ENCODE data around the gene CLTCL1. TPM values are rescaled to one million over a fixed set of nuclear protein-coding genes. Genes with fewer than 3 reads are reported as not detected.
"Not testable (repeated sequence)": the region's sequence is repeated elsewhere in the genome, so short reads cannot be mapped to it uniquely, and the experiment has no call there.

Gene CLTCL1
- total RNA-seq, 2 donors from 2014 or later: 12.1 to 26.2 TPM

DNA sequence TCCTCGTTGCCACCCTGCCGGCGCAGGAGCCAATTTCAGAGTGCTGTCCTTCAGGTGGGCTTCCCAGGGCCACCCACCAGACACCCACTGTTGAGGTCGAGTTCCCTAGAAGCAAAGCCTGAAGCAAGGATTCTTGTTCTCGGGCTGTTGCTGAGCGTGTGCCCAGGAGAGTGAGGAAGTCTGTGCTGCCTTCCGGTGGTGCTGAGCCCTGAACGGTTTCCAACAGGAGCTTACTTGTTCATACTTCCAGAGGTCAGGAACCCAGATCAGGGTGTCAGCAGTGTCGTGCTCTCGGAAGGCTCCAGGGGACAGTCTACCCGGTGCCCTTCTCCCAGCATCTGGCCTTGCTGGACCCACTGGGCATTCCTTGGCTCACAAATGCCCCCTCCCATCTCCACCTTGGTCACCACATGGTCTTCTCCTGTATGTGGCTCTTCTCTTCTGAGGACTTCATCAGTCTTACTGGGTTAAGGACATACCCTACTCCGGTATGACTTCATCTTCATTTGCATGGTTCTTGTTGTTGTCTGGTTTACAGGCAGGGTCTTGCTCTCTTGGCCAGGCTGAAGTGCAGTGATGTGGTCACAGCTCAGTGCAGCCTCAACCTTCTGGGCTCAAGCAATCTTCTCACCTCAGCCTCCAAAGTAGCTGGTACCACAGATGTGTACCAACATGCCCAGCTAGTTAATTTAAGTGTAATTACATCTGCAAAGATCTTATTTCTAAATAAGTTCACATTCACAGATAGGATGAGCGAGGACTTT is 124.2 kb downstream of the CLTCL1 start:
- Histone ChIP-seq H3K36me3 (no peaks in the 10 kb centered on the region), H3K4me1 (replicated peaks) (peaks cover 4% of the 10 kb centered on the region), H3K4me3 (no peak overlapping the region), H3K27ac (no peak overlapping the region), H3K9me3 (no peaks in the 10 kb centered on the region), H3K27me3 (replicated peaks; ENCODE audit: insufficient read depth) (peaks cover 2% of the 10 kb centered on the region)
- TF ChIP-seq POLR2A (IDR thresholded peaks at IDR 0.05) (no peak), CTCF (IDR thresholded peaks at IDR 0.05) (no peak), POLR2AphosphoS5 (IDR thresholded peaks at IDR 0.05) (no peak)
- intact Hi-C loops (cut with DNase I): no loop called here
- 82% methylated on average over 13 of the region's 13 CpGs for WGBS
- no peak for DNase-seq (ENCODE audit: low spot score)

- no peak for TF ChIP-seq POLR2A (IDR thresholded peaks at IDR 0.05)
- TF ChIP-seq POLR2AphosphoS5 (IDR thresholded peaks at IDR 0.05): no peak
- TF ChIP-seq CTCF (IDR thresholded peaks at IDR 0.05): no peak
- H3K36me3 ChIP-seq: no peaks in the 10 kb centered on the region
- H3K4me3 ChIP-seq: no peak overlapping the region
- no peaks in the 10 kb centered on the region for H3K4me1 ChIP-seq (replicated peaks)
- WGBS: 76% methylated on average over 8 of the region's 8 CpGs
- H3K27ac ChIP-seq: no peak overlapping the region
- DNase-seq (ENCODE audit: low spot score): no peak
- intact Hi-C loops (cut with DNase I): no loop called here
- no peaks in the 10 kb centered on the region for H3K9me3 ChIP-seq
- H3K27me3 ChIP-seq (replicated peaks; ENCODE audit: insufficient read depth): peaks cover 2% of the 10 kb centered on the region
Observed at GRCh38 chr22:19166421-19166820, 125.1 kb downstream of the CLTCL1 start.

DNA sequence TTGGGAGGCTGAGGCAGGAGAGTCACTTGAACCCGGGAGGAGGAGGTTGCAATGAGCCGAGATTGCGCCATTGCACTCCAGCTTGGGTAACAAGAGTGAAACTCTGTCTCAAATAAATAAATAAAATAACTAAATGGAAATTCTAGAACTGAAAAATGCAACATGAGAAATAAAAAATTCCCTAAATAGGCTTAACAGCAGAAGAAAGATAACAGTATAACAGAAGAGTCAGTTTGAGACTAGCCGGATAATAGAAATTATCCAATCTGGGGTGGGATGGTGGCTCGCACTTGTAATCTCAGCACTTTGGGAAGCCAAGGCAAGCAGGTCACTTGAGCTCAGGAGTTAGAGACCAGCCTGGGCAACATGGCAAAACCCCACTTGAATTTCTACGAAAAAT is 127.1 kb downstream of the CLTCL1 start:
- WGBS: 92% methylated on average over 6 of the region's 6 CpGs
- H3K9me3 ChIP-seq: no peaks in the 10 kb centered on the region
- H3K4me3 ChIP-seq: no peak overlapping the region
- no peaks in the 10 kb centered on the region for H3K4me1 ChIP-seq (replicated peaks)
- peaks cover 2% of the 10 kb centered on the region for H3K27me3 ChIP-seq (replicated peaks; ENCODE audit: insufficient read depth)
- H3K27ac ChIP-seq: no peak overlapping the region
- no peak for DNase-seq (ENCODE audit: low spot score)
- TF ChIP-seq POLR2A (IDR thresholded peaks at IDR 0.05): no peak
- TF ChIP-seq CTCF (IDR thresholded peaks at IDR 0.05): no peak
- TF ChIP-seq POLR2AphosphoS5 (IDR thresholded peaks at IDR 0.05): no peak
- intact Hi-C loops (cut with DNase I): no loop called here
- no peaks in the 10 kb centered on the region for H3K36me3 ChIP-seq

DNA sequence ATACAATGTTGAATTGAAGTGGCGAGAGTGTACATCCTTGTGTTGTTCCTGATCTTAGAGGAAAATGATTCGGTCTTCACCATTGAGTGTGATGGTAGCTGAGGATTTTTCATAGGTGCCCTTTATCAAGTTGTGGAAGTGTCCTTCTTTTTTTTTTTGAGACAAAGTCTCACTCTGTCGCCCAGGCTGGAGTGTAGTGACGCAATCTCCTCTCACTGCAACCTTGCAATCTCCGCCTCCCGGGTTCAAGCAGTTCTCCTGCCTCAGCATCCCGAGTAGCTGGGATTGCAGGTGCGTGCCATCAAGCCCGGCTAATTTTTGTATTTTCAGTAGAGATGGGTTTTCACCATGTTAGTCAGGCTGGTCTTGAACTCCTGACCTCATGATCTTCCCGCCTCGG is 132.9 kb downstream of the CLTCL1 start:
- H3K27me3 ChIP-seq (replicated peaks; ENCODE audit: insufficient read depth); H3K4me3 ChIP-seq; intact Hi-C loops (cut with DNase I); H3K36me3 ChIP-seq; H3K27ac ChIP-seq; H3K4me1 ChIP-seq (replicated peaks); H3K9me3 ChIP-seq; DNase-seq (ENCODE audit: low spot score): not testable (repeated sequence)
- 85% methylated on average over 11 of the region's 11 CpGs for WGBS

- intact Hi-C loops (cut with DNase I); H3K4me3 ChIP-seq; H3K27me3 ChIP-seq (replicated peaks; ENCODE audit: insufficient read depth); H3K27ac ChIP-seq; DNase-seq (ENCODE audit: low spot score); H3K4me1 ChIP-seq (replicated peaks); H3K36me3 ChIP-seq; H3K9me3 ChIP-seq: not testable (repeated sequence)
- WGBS: 80% methylated on average over 9 of the region's 9 CpGs
Observed at GRCh38 chr22:19156109-19156508, 135.4 kb downstream of the CLTCL1 start.

Measured in prostate gland (tissue), 2 donors.